Loucy (cell line): ENCODE results near the gene C1QTNF12.

Source experiments
- CTCF ChIP-seq: fragments of 200-600 bp; sonication (generic); conservative IDR thresholded peaks from 2 replicates; pipeline ENCODE4 v1.5.1; 2014; ENCODE audit warnings: mild to moderate bottlenecking, antibody characterized with exemption, low read length
- EZH2phosphoT487 ChIP-seq: fragments of 200-600 bp; IDR thresholded peaks from 2 replicates; pipeline ENCODE4 v1.6.1; 2018; ENCODE audit warnings: antibody characterized with exemption, mild to moderate bottlenecking, moderate library complexity, borderline replicate concordance

DNA sequence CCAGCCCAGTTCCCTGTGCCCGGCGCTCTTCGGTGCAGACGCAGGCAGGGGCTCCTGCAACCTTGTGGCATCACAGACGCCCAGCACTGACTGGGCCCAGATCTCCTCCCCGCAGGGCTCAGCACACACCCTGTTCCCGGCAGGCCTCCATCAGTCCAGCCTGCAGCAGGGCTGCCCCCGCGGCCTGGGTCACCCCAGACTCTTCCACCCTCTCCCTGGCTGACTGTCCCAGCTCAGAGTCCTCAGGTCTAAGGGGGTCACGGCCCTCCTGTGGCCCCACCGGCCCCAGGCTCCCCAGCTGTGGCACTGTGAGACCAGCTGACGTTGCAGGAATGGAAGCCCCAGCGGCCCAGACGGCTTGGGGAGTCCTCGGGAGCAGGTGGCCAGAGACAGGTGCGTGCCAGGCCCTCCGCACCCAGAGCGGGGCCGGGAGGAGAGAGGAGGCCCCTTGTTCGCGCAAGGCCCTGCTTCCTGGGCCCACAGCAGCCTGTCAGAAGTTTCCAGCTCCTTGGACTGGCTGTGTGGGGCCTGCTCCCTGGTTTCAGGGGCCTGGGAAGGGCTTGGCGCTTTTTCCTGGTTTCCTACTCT lies 10.3 kb downstream of the C1QTNF12 start:
- TF ChIP-seq CTCF (no peak), EZH2phosphoT487 (no peak)
